Esophagus muscularis mucosa (tissue), 4 donors: ENCODE measurements around the gene ZNF784. TPM values are rescaled to one million over a fixed set of nuclear protein-coding genes. Genes with fewer than 3 reads are reported as not detected.
A peak's percentile ranks its signal among the peaks of the same experiment; 100 is the strongest.

ENCODE experiments used
- DNase-seq: peaks from one replicate; pipeline ENCODE4 v3.0.0-alpha.2; 2017; ENCODE audit errors: extremely low spot score
- H3K27ac ChIP-seq, 4 donors: fragments of 200-600 bp; sonication (generic); replicated peaks in 1 of 4; 1 replicate in 3 of 4; 2 replicates in 1 of 4; pipeline ENCODE4 v1.5.1; 2016 to 2019; ENCODE audit warnings: mild to moderate bottlenecking in 1 of 4
- H3K27me3 ChIP-seq, 4 donors: fragments of 200-600 bp; sonication (generic); one replicate each; pipeline versions ENCODE4 v1.5.1 to v1.6.0; 2016 to 2019
- H3K36me3 ChIP-seq, 4 donors: fragments of 200-600 bp; sonication (generic); one replicate each; pipeline ENCODE4 v1.5.1; 2016 to 2019
- H3K4me1 ChIP-seq, 4 donors: fragments of 200-600 bp; sonication (generic); one replicate each; pipeline ENCODE4 v1.5.1; 2016 to 2019
- H3K4me3 ChIP-seq, 4 donors: fragments of 200-600 bp; sonication (generic); 1 replicate in 2 of 4; 2 replicates in 2 of 4; pipeline ENCODE4 v1.5.1; 2016 to 2019; ENCODE audit warnings: mild to moderate bottlenecking in 4 of 4, moderate library complexity in 1 of 4
- H3K9me3 ChIP-seq, 4 donors: fragments of 200-600 bp; sonication (generic); 1 replicate in 3 of 4; 2 replicates in 1 of 4; pipeline ENCODE4 v1.5.1; 2016 to 2019
- CTCF ChIP-seq, 3 experiments: fragments of 200-600 bp in 2 of 3; fragments of 450-650 bp in 1 of 3; sonication (generic) in 2 of 3; IDR thresholded peaks; one replicate each; pipeline ENCODE4 v1.5.1; 2017 to 2019; ENCODE audit warnings: antibody characterized with exemption in 3 of 3, mild to moderate bottlenecking in 2 of 3, moderate library complexity in 1 of 3
- EP300 ChIP-seq: sonication (generic); formaldehyde crosslinking; IDR thresholded peaks from one replicate; pipeline ENCODE4 v1.6.1; 2017; ENCODE audit warnings: antibody characterized with exemption
- POLR2A ChIP-seq: fragments of 450-650 bp; IDR thresholded peaks from one replicate; pipeline ENCODE4 v1.6.1; 2017; ENCODE audit warnings: antibody characterized with exemption, moderate library complexity, mild to moderate bottlenecking, low read depth
- POLR2AphosphoS5 ChIP-seq, 2 donors: sonication (generic); formaldehyde crosslinking; IDR thresholded peaks; one replicate each; pipeline ENCODE4 v1.6.1; 2017; ENCODE audit warnings: antibody characterized with exemption in 2 of 2
- WGBS: methylation state at CpG from one replicate; pipeline ENCODE4 v1.1.5; 2018; 5-methylcytosine and 5-hydroxymethylcytosine counted together
- intact Hi-C: fragments of 100-400 bp; cut with DNase I; formaldehyde crosslinking; loops from one replicate; pipeline ENCODE4 v1.15.1; 2023
- total RNA-seq, 4 donors: library from RNA; depleted of rRNA; stranded (reverse); fragments of >200 nt; gene quantifications; one replicate each; pipeline versions ENCODE4 v1.1.0 to v1.2.1, GENCODE V29; 2016

The ZNF784 gene
- total RNA-seq, 4 donors from 2014 or later, result 2.5 to 6.3 (median 4.0) TPM

DNA sequence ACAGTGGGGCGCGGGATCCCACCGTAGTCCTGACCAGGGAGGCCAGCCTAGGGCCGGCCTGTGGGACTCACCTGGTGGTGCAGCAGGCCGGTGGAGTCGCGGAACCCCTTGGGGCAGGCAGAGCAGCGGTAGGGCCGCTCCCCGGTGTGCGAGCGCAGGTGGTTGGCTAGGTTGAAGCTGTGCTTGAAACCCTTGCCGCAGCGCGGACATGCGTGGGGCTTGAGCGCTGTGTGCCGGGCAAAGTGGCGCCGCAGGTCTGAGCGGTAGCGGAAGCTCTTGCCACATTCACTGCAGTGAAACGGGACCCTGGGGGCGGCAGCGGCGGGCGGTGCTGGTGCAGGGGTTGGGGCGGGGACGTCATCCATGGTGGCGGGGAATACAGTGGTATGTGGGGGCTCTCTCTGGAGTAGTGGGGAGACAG, 26.9 kb downstream of the ZNF784 start:
- intact Hi-C loops, result no loop called here
- Histone ChIP-seq H3K4me1 (peaks cover 7 to 32% (median 18%) of the 10 kb centered on the region in 4 donors), H3K9me3 (no peaks in the 10 kb centered on the region), H3K27ac (peak overlapping the region in 1 of 4 donors; percentile 97), H3K36me3 (peaks cover 9 to 55% (median 40%) of the 10 kb centered on the region in 4 donors), H3K27me3 (no peaks in the 10 kb centered on the region), H3K4me3 (no peak overlapping the region)
- 95% methylated on average over 29 of the region's 30 CpGs for WGBS
- no peak for DNase-seq
- no peak for TF ChIP-seq EP300
- no peak for TF ChIP-seq POLR2AphosphoS5 (IDR thresholded peaks at IDR 0.05)
- TF ChIP-seq POLR2A, result no peak
- no peak for TF ChIP-seq CTCF (IDR thresholded peaks at IDR 0.05)

- WGBS, result 97% methylated on average over 3 of the region's 3 CpGs
- no peak for DNase-seq
- Histone ChIP-seq H3K27me3 (no peaks in the 10 kb centered on the region), H3K9me3 (no peaks in the 10 kb centered on the region), H3K36me3 (peaks cover 9 to 59% (median 49%) of the 10 kb centered on the region in 4 donors), H3K27ac (no peak overlapping the region), H3K4me3 (no peak overlapping the region), H3K4me1 (peaks cover 7 to 20% (median 13%) of the 10 kb centered on the region in 4 donors)
- no peak for TF ChIP-seq POLR2AphosphoS5 (IDR thresholded peaks at IDR 0.05)
- no peak for TF ChIP-seq EP300
- TF ChIP-seq CTCF (IDR thresholded peaks at IDR 0.05), result no peak
- TF ChIP-seq POLR2A, result no peak
- intact Hi-C loops, result no loop called here
Observed at GRCh38 chr19:55596304-55596703, 28.1 kb downstream of the ZNF784 start.

GRCh38 chr19:55594996-55595545, 29.3 kb downstream of the ZNF784 start:
- H3K27ac ChIP-seq, result no peak overlapping the region

GRCh38 chr19:55593096-55593772, 31.1 kb downstream of the ZNF784 start:
- no peak overlapping the region for H3K27ac ChIP-seq
- 78% methylated on average over 27 of the region's 68 CpGs for WGBS
- H3K4me1 ChIP-seq, result peaks cover 0 to 2% (median under 1%) of the 10 kb centered on the region in 4 donors
- no peak overlapping the region for H3K4me3 ChIP-seq
- TF ChIP-seq POLR2AphosphoS5 (IDR thresholded peaks at IDR 0.05), result no peak
- TF ChIP-seq POLR2A, result no peak
- no peak for TF ChIP-seq EP300
- no peak for TF ChIP-seq CTCF (IDR thresholded peaks at IDR 0.05)
- intact Hi-C loops, result no loop called here
- peaks cover 9 to 59% (median 49%) of the 10 kb centered on the region in 4 donors for H3K36me3 ChIP-seq
- no peaks in the 10 kb centered on the region for H3K9me3 ChIP-seq
- DNase-seq, result no peak
- H3K27me3 ChIP-seq, result peaks cover 0 to 4% (median 0%) of the 10 kb centered on the region in 4 donors

More at GRCh38 chr19:55594996-55595545, 29.3 kb downstream of the ZNF784 start:
- TF ChIP-seq CTCF (IDR thresholded peaks at IDR 0.05) (no peak), POLR2A (no peak), EP300 (no peak), POLR2AphosphoS5 (IDR thresholded peaks at IDR 0.05) (no peak)
- Histone ChIP-seq H3K9me3 (no peaks in the 10 kb centered on the region), H3K4me3 (no peak overlapping the region), H3K36me3 (peaks cover 9 to 59% (median 49%) of the 10 kb centered on the region in 4 donors), H3K27me3 (peaks cover 0 to 4% (median 0%) of the 10 kb centered on the region in 4 donors), H3K4me1 (peaks cover 0 to 10% (median 6%) of the 10 kb centered on the region in 4 donors)
- intact Hi-C loops, result no loop called here
- DNase-seq, result no peak
- 81% methylated on average over 4 of the region's 4 CpGs for WGBS
